ENCODE measurements around the gene VCP. TPM values are rescaled to one million over a fixed set of nuclear protein-coding genes. Genes with fewer than 3 reads are reported as not detected.

VCP gene
- polyA plus RNA-seq, 1 donor (not counting 4 experiments of a cell fraction or from before 2014, with no cell fraction given): 414 TPM

DNA sequence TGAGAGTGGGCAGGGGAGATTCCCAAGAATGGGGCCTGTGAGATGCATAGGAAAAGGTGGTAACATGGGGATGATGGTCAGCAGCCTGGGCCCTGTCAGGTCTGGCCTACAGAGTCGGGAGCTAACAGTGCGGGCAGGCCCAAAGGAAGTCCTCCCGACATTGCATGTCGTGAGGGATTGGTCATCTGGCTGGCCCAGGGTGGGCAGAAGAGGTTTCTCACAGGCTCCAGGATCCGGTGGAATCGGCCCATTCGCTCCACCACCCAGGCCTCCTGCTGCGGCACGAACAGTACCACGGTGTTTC lies 30.0 kb upstream of the VCP start:
- TF ChIP-seq, protein P1, sequence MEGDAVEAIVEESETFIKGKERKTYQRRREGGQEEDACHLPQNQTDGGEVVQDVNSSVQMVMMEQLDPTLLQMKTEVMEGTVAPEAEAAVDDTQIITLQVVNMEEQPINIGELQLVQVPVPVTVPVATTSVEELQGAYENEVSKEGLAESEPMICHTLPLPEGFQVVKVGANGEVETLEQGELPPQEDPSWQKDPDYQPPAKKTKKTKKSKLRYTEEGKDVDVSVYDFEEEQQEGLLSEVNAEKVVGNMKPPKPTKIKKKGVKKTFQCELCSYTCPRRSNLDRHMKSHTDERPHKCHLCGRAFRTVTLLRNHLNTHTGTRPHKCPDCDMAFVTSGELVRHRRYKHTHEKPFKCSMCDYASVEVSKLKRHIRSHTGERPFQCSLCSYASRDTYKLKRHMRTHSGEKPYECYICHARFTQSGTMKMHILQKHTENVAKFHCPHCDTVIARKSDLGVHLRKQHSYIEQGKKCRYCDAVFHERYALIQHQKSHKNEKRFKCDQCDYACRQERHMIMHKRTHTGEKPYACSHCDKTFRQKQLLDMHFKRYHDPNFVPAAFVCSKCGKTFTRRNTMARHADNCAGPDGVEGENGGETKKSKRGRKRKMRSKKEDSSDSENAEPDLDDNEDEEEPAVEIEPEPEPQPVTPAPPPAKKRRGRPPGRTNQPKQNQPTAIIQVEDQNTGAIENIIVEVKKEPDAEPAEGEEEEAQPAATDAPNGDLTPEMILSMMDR (optimal IDR thresholded peaks at IDR 0.05 in 1 of 3, IDR thresholded peaks at IDR 0.05 in 1 of 3, conservative IDR thresholded peaks at IDR 0.05 in 1 of 3; ENCODE audit: extremely low read depth in 1 of 3, insufficient read depth in 2 of 3, low read length in 3 of 3): no peak
- no peaks in the 10 kb centered on the region for H3K27me3 ChIP-seq (ENCODE audit: control insufficient read depth, extremely low read depth, insufficient read depth, low read length)
- H3K79me2 ChIP-seq (ENCODE audit: control insufficient read depth, insufficient read depth, low read length): peaks cover 21% of the 10 kb centered on the region
- peak overlapping the region; percentile 68 to 88 (median 77) for H3K4me3 ChIP-seq (ENCODE audit: control insufficient read depth in 2 of 3, extremely low read depth in 1 of 3, insufficient read depth in 2 of 3, low read depth in 1 of 3, low read length in 3 of 3)
- H4K20me1 ChIP-seq (ENCODE audit: control insufficient read depth, extremely low read depth, insufficient read depth, low read length): no peaks in the 10 kb centered on the region
- H3K9me1 ChIP-seq (ENCODE audit: control insufficient read depth, extremely low read depth, insufficient read depth, low read length): no peaks in the 10 kb centered on the region
- dilution Hi-C loops (cut with MboI; ENCODE audit: extremely low pct_ligation_motif_present, low sequenced_read_pairs): no loop called here
- H3K9ac ChIP-seq (ENCODE audit: control insufficient read depth, extremely low read depth, insufficient read depth, low read length): peak overlapping the region; percentile 94
- FAIRE-seq (no peak), DNase-seq (ENCODE audit: low read depth, low spot score) (no peak)
- peak overlapping the region; percentile 92 for H3K27ac ChIP-seq (ENCODE audit: control insufficient read depth, insufficient read depth, low read length)
- peaks cover 17% of the 10 kb centered on the region for H3K4me1 ChIP-seq (ENCODE audit: control insufficient read depth, extremely low read depth, insufficient read depth, low read length)
- H2AFZ ChIP-seq (ENCODE audit: control insufficient read depth, low read length): peak overlapping the region; percentile 72
- H3K9me3 ChIP-seq (ENCODE audit: control insufficient read depth, low read depth, low read length): no peaks in the 10 kb centered on the region
- peak overlapping the region; percentile 100 for H3K4me2 ChIP-seq (ENCODE audit: control insufficient read depth, extremely low read depth, insufficient read depth, low read depth, low read length)
- peaks cover 43 to 44% of the 10 kb centered on the region in 2 experiments for H3K36me3 ChIP-seq (ENCODE audit: control insufficient read depth in 2 of 2, extremely low read depth in 1 of 2, insufficient read depth in 2 of 2, low read length in 2 of 2)

DNA sequence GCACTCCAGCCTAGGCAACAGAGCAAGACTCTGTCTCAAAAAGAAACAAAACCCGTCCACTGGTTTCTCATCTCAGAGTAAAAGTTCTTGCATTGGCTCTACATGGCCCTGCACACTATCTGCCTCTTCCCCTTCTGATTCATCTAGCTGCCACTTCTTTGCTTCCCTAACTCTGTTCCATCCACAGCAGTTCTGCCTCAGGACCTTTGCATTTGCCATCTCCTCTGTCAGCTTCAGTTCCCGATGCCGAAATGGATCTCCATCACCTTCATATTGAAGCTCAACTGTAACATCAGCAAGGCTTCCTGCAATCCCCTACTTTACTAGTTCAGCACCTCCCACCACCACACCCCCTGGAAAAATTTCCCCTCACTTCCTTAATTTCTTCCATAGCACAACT lies 25.1 kb upstream of the VCP start:
- TF ChIP-seq, protein P1 (optimal IDR thresholded peaks at IDR 0.05 in 1 of 3, IDR thresholded peaks at IDR 0.05 in 1 of 3, conservative IDR thresholded peaks at IDR 0.05 in 1 of 3; ENCODE audit: extremely low read depth in 1 of 3, insufficient read depth in 2 of 3, low read length in 3 of 3): no peak
- no peak for TF ChIP-seq EZH2 (IDR thresholded peaks at IDR 0.05; ENCODE audit: low read length)
- Histone ChIP-seq H3K79me2 (ENCODE audit: control insufficient read depth, insufficient read depth, low read length) (peaks cover 17% of the 10 kb centered on the region), H3K4me3 (ENCODE audit: control insufficient read depth in 2 of 3, extremely low read depth in 1 of 3, insufficient read depth in 2 of 3, low read depth in 1 of 3, low read length in 3 of 3) (no peak overlapping the region), H3K27ac (ENCODE audit: control insufficient read depth, insufficient read depth, low read length) (no peak overlapping the region), H3K9ac (ENCODE audit: control insufficient read depth, extremely low read depth, insufficient read depth, low read length) (no peak overlapping the region), H3K4me2 (ENCODE audit: control insufficient read depth, extremely low read depth, insufficient read depth, low read depth, low read length) (no peak overlapping the region), H3K9me3 (ENCODE audit: control insufficient read depth, low read depth, low read length) (no peaks in the 10 kb centered on the region), H3K4me1 (ENCODE audit: control insufficient read depth, extremely low read depth, insufficient read depth, low read length) (peaks cover 20% of the 10 kb centered on the region), H2AFZ (ENCODE audit: control insufficient read depth, low read length) (no peak overlapping the region), H3K27me3 (ENCODE audit: control insufficient read depth, extremely low read depth, insufficient read depth, low read length) (no peaks in the 10 kb centered on the region), H4K20me1 (ENCODE audit: control insufficient read depth, extremely low read depth, insufficient read depth, low read length) (no peaks in the 10 kb centered on the region), H3K9me1 (ENCODE audit: control insufficient read depth, extremely low read depth, insufficient read depth, low read length) (peaks cover 4% of the 10 kb centered on the region), H3K36me3 (ENCODE audit: control insufficient read depth in 2 of 2, extremely low read depth in 1 of 2, insufficient read depth in 2 of 2, low read length in 2 of 2) (peaks cover 25 to 37% of the 10 kb centered on the region in 2 experiments)
- dilution Hi-C loops (cut with MboI; ENCODE audit: extremely low pct_ligation_motif_present, low sequenced_read_pairs): no loop called here
- no peak for DNase-seq (ENCODE audit: low read depth, low spot score)
- FAIRE-seq: no peak
